Mesothelial cell of epicardium (in vitro differentiated cells): ENCODE results near the gene SIX2. TPM values are rescaled to one million over a fixed set of nuclear protein-coding genes. Genes with fewer than 3 reads are reported as not detected.
"Not testable (repeated sequence)": the region's sequence is repeated elsewhere in the genome, so short reads cannot be mapped to it uniquely, and the experiment has no call there.

Source experiments
- DNase-seq, 2 experiments: peaks; one replicate each; pipeline ENCODE4 v3.0.0; 2021; ENCODE audit warnings: low spot score in 2 of 2; ENCODE audit not compliant: unreplicated experiment in 2 of 2
- H3K27ac Mint-ChIP-seq: 2 replicates; pipeline ENCODE4 v1.8.0; 2021; ENCODE audit warnings: mixed read lengths
- H3K27me3 Mint-ChIP-seq: 2 replicates; pipeline ENCODE4 v1.8.0; 2021; ENCODE audit warnings: low read depth, mixed read lengths
- H3K36me3 Mint-ChIP-seq: 2 replicates; pipeline ENCODE4 v1.8.0; 2021; ENCODE audit warnings: mixed read lengths
- H3K4me1 Mint-ChIP-seq: 2 replicates; pipeline ENCODE4 v1.8.0; 2021; ENCODE audit warnings: mixed read lengths
- H3K4me3 Mint-ChIP-seq: 2 replicates; pipeline ENCODE4 v1.8.0; 2021; ENCODE audit warnings: mild to moderate bottlenecking, moderate library complexity, mixed read lengths
- H3K9me3 Mint-ChIP-seq: 2 replicates; pipeline ENCODE4 v1.8.0; 2021; ENCODE audit warnings: mixed read lengths
- total RNA-seq: library from RNA; stranded (reverse); gene quantifications from 3 replicates; pipeline ENCODE4 v1.2.1, GENCODE V29; 2021
- TF ChIP-seq, protein P1 (sequence below): fragments of 200-600 bp; sonication (generic); IDR thresholded peaks from one replicate; pipeline ENCODE4 v1.5.0; 2021; ENCODE audit warnings: antibody characterized with exemption; ENCODE audit not compliant: unreplicated experiment

SIX2 gene
- total RNA-seq, 1 donor from 2014 or later, result not detected

DNA sequence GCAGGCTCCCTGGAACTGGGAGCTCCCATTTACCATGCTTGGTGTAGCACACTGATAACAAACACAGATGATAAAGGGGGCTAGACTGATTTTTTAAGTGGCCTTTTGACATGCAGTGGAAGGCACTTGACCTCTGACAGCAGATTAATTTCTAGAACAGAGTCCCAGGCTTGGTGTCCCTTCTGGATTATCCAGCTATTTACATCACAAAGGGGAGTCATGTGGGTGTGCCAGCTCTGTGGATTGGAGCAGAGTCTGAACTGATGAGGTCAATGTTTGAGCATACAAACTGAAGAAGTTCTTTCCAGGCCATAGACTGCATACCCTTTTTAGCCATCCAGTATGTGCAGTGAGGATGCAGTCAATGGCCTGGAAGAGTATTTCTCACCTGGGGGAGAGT lies 31.5 kb upstream of the SIX2 start:
- peaks cover 4% of the 10 kb centered on the region for H3K4me1 Mint-ChIP-seq
- no peak for DNase-seq
- no peak overlapping the region for H3K4me3 Mint-ChIP-seq
- H3K9me3 Mint-ChIP-seq, result no peaks in the 10 kb centered on the region
- TF ChIP-seq, protein P1, sequence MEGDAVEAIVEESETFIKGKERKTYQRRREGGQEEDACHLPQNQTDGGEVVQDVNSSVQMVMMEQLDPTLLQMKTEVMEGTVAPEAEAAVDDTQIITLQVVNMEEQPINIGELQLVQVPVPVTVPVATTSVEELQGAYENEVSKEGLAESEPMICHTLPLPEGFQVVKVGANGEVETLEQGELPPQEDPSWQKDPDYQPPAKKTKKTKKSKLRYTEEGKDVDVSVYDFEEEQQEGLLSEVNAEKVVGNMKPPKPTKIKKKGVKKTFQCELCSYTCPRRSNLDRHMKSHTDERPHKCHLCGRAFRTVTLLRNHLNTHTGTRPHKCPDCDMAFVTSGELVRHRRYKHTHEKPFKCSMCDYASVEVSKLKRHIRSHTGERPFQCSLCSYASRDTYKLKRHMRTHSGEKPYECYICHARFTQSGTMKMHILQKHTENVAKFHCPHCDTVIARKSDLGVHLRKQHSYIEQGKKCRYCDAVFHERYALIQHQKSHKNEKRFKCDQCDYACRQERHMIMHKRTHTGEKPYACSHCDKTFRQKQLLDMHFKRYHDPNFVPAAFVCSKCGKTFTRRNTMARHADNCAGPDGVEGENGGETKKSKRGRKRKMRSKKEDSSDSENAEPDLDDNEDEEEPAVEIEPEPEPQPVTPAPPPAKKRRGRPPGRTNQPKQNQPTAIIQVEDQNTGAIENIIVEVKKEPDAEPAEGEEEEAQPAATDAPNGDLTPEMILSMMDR, result no peak
- H3K27ac Mint-ChIP-seq, result no peak overlapping the region
- H3K27me3 Mint-ChIP-seq, result peaks cover 38% of the 10 kb centered on the region
- H3K36me3 Mint-ChIP-seq, result no peaks in the 10 kb centered on the region

GRCh38 chr2:45039804-45040203 lies 30.6 kb upstream of the SIX2 start:
- not testable (repeated sequence) for DNase-seq, H3K4me3 Mint-ChIP-seq, H3K27ac Mint-ChIP-seq, H3K36me3 Mint-ChIP-seq, H3K4me1 Mint-ChIP-seq, H3K9me3 Mint-ChIP-seq
- H3K27me3 Mint-ChIP-seq, result peaks cover 34% of the 10 kb centered on the region

DNA sequence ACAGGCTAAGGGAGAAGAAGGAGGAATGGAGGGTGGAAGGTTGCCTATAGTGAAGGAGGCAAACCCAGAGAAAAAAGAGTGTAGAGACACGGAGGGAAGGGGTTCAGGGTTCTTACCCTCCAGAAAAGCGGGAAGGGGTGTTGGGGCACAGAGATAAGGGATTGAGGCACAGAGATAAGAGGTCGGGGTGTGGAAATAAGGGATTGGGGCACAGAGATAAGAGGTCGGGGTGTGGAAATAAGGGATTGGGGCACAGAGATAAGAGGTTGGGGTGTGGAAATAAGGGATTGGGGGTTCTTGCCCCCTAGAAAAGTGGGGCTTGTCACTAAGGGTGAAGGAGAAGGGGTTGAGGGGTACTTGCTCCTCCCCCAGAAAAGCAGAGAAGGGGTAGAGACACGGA lies 29.6 kb upstream of the SIX2 start:
- H3K4me3 Mint-ChIP-seq, DNase-seq, H3K9me3 Mint-ChIP-seq, H3K36me3 Mint-ChIP-seq, H3K4me1 Mint-ChIP-seq, H3K27ac Mint-ChIP-seq: not testable (repeated sequence)
- peaks cover 30% of the 10 kb centered on the region for H3K27me3 Mint-ChIP-seq

- no peaks in the 10 kb centered on the region for H3K9me3 Mint-ChIP-seq
- H3K27me3 Mint-ChIP-seq, result peaks cover 34% of the 10 kb centered on the region
- no peaks in the 10 kb centered on the region for H3K36me3 Mint-ChIP-seq
- no peak overlapping the region for H3K27ac Mint-ChIP-seq
- no peaks in the 10 kb centered on the region for H3K4me1 Mint-ChIP-seq
- H3K4me3 Mint-ChIP-seq, result no peak overlapping the region
- DNase-seq, result no peak
- TF ChIP-seq, protein P1, result no peak
Observed at GRCh38 chr2:45033302-45033701, 24.1 kb upstream of the SIX2 start.

GRCh38 chr2:45031028-45031427 lies 21.8 kb upstream of the SIX2 start:
- H3K36me3 Mint-ChIP-seq, result no peaks in the 10 kb centered on the region
- TF ChIP-seq, protein P1, result no peak
- no peak for DNase-seq
- no peak overlapping the region for H3K4me3 Mint-ChIP-seq
- no peaks in the 10 kb centered on the region for H3K9me3 Mint-ChIP-seq
- no peak overlapping the region for H3K27ac Mint-ChIP-seq
- H3K4me1 Mint-ChIP-seq, result no peaks in the 10 kb centered on the region
- H3K27me3 Mint-ChIP-seq, result peaks cover 53% of the 10 kb centered on the region

GRCh38 chr2:45030553-45030952 lies 21.3 kb upstream of the SIX2 start:
- no peaks in the 10 kb centered on the region for H3K4me1 Mint-ChIP-seq
- peaks cover 56% of the 10 kb centered on the region for H3K27me3 Mint-ChIP-seq
- no peaks in the 10 kb centered on the region for H3K36me3 Mint-ChIP-seq
- H3K4me3 Mint-ChIP-seq, result no peak overlapping the region
- no peaks in the 10 kb centered on the region for H3K9me3 Mint-ChIP-seq
- TF ChIP-seq, protein P1, result no peak
- no peak for DNase-seq
- no peak overlapping the region for H3K27ac Mint-ChIP-seq

- Mint-ChIP-seq H3K27ac (no peak overlapping the region), H3K36me3 (no peaks in the 10 kb centered on the region), H3K4me1 (no peaks in the 10 kb centered on the region), H3K4me3 (no peak overlapping the region), H3K9me3 (no peaks in the 10 kb centered on the region), H3K27me3 (peaks cover 56% of the 10 kb centered on the region)
- DNase-seq, result no peak
- TF ChIP-seq, protein P1, result no peak
Observed at GRCh38 chr2:45029215-45029614, 20.0 kb upstream of the SIX2 start.
